ENCODE results near the gene ATAD3B.

DNA sequence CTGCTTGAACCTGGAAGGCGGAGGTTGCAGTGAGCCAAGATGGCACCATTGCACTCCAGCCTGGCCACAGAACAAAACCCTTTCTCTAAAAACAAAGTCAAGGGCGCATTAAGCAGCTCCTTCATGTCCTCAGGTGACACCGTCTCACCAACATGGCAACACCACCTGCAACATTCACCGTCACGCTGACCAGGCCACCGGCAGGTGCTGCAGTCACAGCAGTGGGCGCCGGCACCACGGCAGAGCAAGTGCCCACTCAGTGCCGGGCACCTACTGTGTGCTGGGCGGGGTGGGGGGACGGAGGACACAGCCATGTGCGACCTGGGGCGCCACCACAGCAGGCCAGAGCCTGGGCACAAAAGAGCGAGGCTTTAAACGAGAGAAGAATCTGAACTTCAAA lies 12.1 kb downstream of the ATAD3B start:
- TF ChIP-seq POLR2A (IDR thresholded peaks at IDR 0.05) = no peak
- TF ChIP-seq, protein P1, sequence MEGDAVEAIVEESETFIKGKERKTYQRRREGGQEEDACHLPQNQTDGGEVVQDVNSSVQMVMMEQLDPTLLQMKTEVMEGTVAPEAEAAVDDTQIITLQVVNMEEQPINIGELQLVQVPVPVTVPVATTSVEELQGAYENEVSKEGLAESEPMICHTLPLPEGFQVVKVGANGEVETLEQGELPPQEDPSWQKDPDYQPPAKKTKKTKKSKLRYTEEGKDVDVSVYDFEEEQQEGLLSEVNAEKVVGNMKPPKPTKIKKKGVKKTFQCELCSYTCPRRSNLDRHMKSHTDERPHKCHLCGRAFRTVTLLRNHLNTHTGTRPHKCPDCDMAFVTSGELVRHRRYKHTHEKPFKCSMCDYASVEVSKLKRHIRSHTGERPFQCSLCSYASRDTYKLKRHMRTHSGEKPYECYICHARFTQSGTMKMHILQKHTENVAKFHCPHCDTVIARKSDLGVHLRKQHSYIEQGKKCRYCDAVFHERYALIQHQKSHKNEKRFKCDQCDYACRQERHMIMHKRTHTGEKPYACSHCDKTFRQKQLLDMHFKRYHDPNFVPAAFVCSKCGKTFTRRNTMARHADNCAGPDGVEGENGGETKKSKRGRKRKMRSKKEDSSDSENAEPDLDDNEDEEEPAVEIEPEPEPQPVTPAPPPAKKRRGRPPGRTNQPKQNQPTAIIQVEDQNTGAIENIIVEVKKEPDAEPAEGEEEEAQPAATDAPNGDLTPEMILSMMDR (IDR thresholded peaks at IDR 0.05) = no peak

All from prostate gland (tissue), 2 donors.